CD8-positive, alpha-beta memory T cell (primary cell): Measurements from ENCODE around the gene ZDHHC9. TPM values are rescaled to one million over a fixed set of nuclear protein-coding genes. Genes with fewer than 3 reads are reported as not detected.
A peak's percentile ranks its signal among the peaks of the same experiment; 100 is the strongest.
"Not testable (repeated sequence)": the region's sequence is repeated elsewhere in the genome, so short reads cannot be mapped to it uniquely, and the experiment has no call there.

Source experiments
- CTCF ChIA-PET: fragments of 350-600 bp; sonication (Branson Sonifier 250); formaldehyde crosslinking; loops from one replicate; lab custom pipeline; 2021; ENCODE audit warnings: antibody characterized with exemption; lab: Charles Lee
- POLR2A ChIA-PET: fragments of 350-600 bp; sonication (Branson Sonifier 250); formaldehyde crosslinking; loops from one replicate; lab custom pipeline; 2021; ENCODE audit warnings: antibody characterized with exemption; lab: Charles Lee
- DNase-seq, 5 donors: peaks; one replicate each; pipeline versions ENCODE4 v3.0.0 to v3.0.0-alpha.2; 2020 to 2022; ENCODE audit warnings: mixed read lengths in 1 of 5
- H3K27ac ChIP-seq: one replicate; pipeline ENCODE4 v1.7.0; 2013; ENCODE audit warnings: low read depth, mild to moderate bottlenecking, low read length, moderate library complexity
- H3K27me3 ChIP-seq: 2 replicates; pipeline ENCODE4 v1.7.0; 2013; ENCODE audit warnings: low read length, mild to moderate bottlenecking; ENCODE audit not compliant: insufficient read depth, poor library complexity, severe bottlenecking
- H3K36me3 ChIP-seq: 2 replicates; pipeline ENCODE4 v1.7.0; 2013; ENCODE audit warnings: mild to moderate bottlenecking, low read length, moderate library complexity; ENCODE audit not compliant: insufficient read depth
- H3K4me1 ChIP-seq: 2 replicates; pipeline ENCODE4 v1.7.0; 2013; ENCODE audit warnings: mild to moderate bottlenecking, low read length, moderate library complexity; ENCODE audit not compliant: insufficient read depth
- H3K4me3 ChIP-seq: 2 replicates; pipeline ENCODE4 v1.7.0; 2013; ENCODE audit warnings: mild to moderate bottlenecking, low read length
- H3K9me3 ChIP-seq: 2 replicates; pipeline ENCODE4 v1.7.0; 2013; ENCODE audit warnings: mild to moderate bottlenecking, low read length
- H3K27ac Mint-ChIP-seq, 8 donors: one replicate each; pipeline ENCODE4 v1.8.0; 2020 to 2021; ENCODE audit warnings: mixed read lengths in 8 of 8, mild to moderate bottlenecking in 6 of 8, inconsistent platforms in 3 of 8, moderate library complexity in 3 of 8
- H3K27me3 Mint-ChIP-seq, 2 donors: one replicate each; pipeline ENCODE4 v1.8.0; 2020 to 2021; ENCODE audit warnings: mixed read lengths in 2 of 2, mild to moderate bottlenecking in 1 of 2, moderate library complexity in 1 of 2
- H3K36me3 Mint-ChIP-seq, 3 donors: one replicate each; pipeline ENCODE4 v1.8.0; 2020 to 2021; ENCODE audit warnings: mixed read lengths in 3 of 3, inconsistent platforms in 1 of 3, mild to moderate bottlenecking in 1 of 3
- H3K4me1 Mint-ChIP-seq, 3 donors: one replicate each; pipeline ENCODE4 v1.8.0; 2020 to 2021; ENCODE audit warnings: mixed read lengths in 3 of 3, inconsistent platforms in 1 of 3, mild to moderate bottlenecking in 1 of 3
- H3K4me3 Mint-ChIP-seq, 7 donors: one replicate each; pipeline ENCODE4 v1.8.0; 2020 to 2021; ENCODE audit warnings: mixed read lengths in 7 of 7, mild to moderate bottlenecking in 6 of 7, moderate library complexity in 4 of 7, inconsistent platforms in 2 of 7
- H3K9me3 Mint-ChIP-seq, 5 donors: one replicate each; pipeline ENCODE4 v1.8.0; 2020 to 2022; ENCODE audit warnings: mixed read lengths in 5 of 5, mild to moderate bottlenecking in 3 of 5, moderate library complexity in 2 of 5, inconsistent platforms in 1 of 5
- polyA plus RNA-seq: library from polyadenylated mRNA; unstranded; fragments of 300-500 nt; fragmentation: Illumina TruSeq; gene quantifications from one replicate; pipeline ENCODE4 v1.2.3, GENCODE V29; 2021
- total RNA-seq, 2 experiments: library from RNA; stranded (reverse); gene quantifications; one replicate each; pipeline ENCODE4 v1.2.3, GENCODE V29; 2021

Gene ZDHHC9
- total RNA-seq (10 to 100 TPM; 10.4 to 11.5 TPM), polyA plus RNA-seq (4.6 TPM)

- Mint-ChIP-seq H3K9me3 (no peaks in the 10 kb centered on the region), H3K27me3 (peaks cover 0 to 16% of the 10 kb centered on the region in 2 donors), H3K4me3 (peak within 1 kb of the TSS; percentile 92 to 98 (median 94)), H3K4me1 (peaks cover 7 to 26% (median 8%) of the 10 kb centered on the region in 3 donors), H3K27ac (peak within 1 kb of the TSS; percentile 49 to 96 (median 80)), H3K36me3 (peaks cover 0 to 7% (median 0%) of the 10 kb centered on the region in 3 donors)
- no peaks in the 10 kb centered on the region for H3K9me3 ChIP-seq
- peaks cover 6% of the 10 kb centered on the region for H3K4me1 ChIP-seq
- no peaks in the 10 kb centered on the region for H3K36me3 ChIP-seq
- ChIA-PET POLR2A (interaction anchor here (0.6 to 1.2 kb wide), 4 partner anchors 9 to 219 kb away, joined by 3 to 7 read pairs (median 4); no protein-coding TSS in a partner anchor), CTCF (no interaction called here)
- peak within 1 kb of the TSS; percentile 80 for H3K4me3 ChIP-seq
- DNase-seq: peak; percentile 74 to 89 (median 81)
- H3K27me3 ChIP-seq: no peaks in the 10 kb centered on the region
- H3K27ac ChIP-seq: peak within 1 kb of the TSS; percentile 31
Measured at GRCh38 chrX:129843459-129844306, at the start of gene ZDHHC9. Gene ZDHHC9 (minus strand): TSS chrX:129843886. CDS start chrX:129841945, 1,941 bp downstream.

GRCh38 chrX:129877401-129877800 is 33.7 kb upstream of the ZDHHC9 start:
- H3K36me3 ChIP-seq: no peaks in the 10 kb centered on the region
- ChIA-PET CTCF (no interaction called here), POLR2A (interaction anchor here (0.7 kb wide), 1 partner anchor 262 kb away, joined by 3 read pairs; no protein-coding TSS in a partner anchor)
- H3K4me1 ChIP-seq: no peaks in the 10 kb centered on the region
- H3K9me3 ChIP-seq: no peaks in the 10 kb centered on the region
- H3K27me3 ChIP-seq: no peaks in the 10 kb centered on the region
- H3K9me3 Mint-ChIP-seq: peaks cover 0 to 2% (median 0%) of the 10 kb centered on the region in 5 donors
- H3K27ac ChIP-seq: no peak overlapping the region
- no peaks in the 10 kb centered on the region for H3K4me1 Mint-ChIP-seq
- H3K27me3 Mint-ChIP-seq: peaks cover 4 to 5% of the 10 kb centered on the region in 2 donors
- no peak overlapping the region for H3K4me3 Mint-ChIP-seq
- no peak overlapping the region for H3K4me3 ChIP-seq
- H3K27ac Mint-ChIP-seq: no peak overlapping the region
- DNase-seq: no peak
- no peaks in the 10 kb centered on the region for H3K36me3 Mint-ChIP-seq

- no peaks in the 10 kb centered on the region for H3K36me3 ChIP-seq
- no peaks in the 10 kb centered on the region for H3K4me1 Mint-ChIP-seq
- H3K4me3 ChIP-seq: no peak overlapping the region
- no peaks in the 10 kb centered on the region for H3K36me3 Mint-ChIP-seq
- H3K27ac Mint-ChIP-seq: peak overlapping the region in 1 of 8 donors; percentile 40
- peaks cover 0 to 4% of the 10 kb centered on the region in 2 donors for H3K27me3 Mint-ChIP-seq
- ChIA-PET CTCF (no interaction called here), POLR2A (interaction anchor here (0.7 kb wide), 1 partner anchor 262 kb away, joined by 3 read pairs; no protein-coding TSS in a partner anchor)
- no peak overlapping the region for H3K4me3 Mint-ChIP-seq
- H3K9me3 ChIP-seq: no peaks in the 10 kb centered on the region
- peaks cover 0 to 2% (median 0%) of the 10 kb centered on the region in 5 donors for H3K9me3 Mint-ChIP-seq
- H3K27me3 ChIP-seq: no peaks in the 10 kb centered on the region
- H3K4me1 ChIP-seq: no peaks in the 10 kb centered on the region
- DNase-seq: no peak
- H3K27ac ChIP-seq: no peak overlapping the region
Measured at GRCh38 chrX:129876771-129877305, 33.2 kb upstream of the ZDHHC9 start.

- H3K27ac ChIP-seq: no peak overlapping the region
- H3K36me3 ChIP-seq: no peaks in the 10 kb centered on the region
- no peaks in the 10 kb centered on the region for H3K4me1 ChIP-seq
- Mint-ChIP-seq H3K36me3 (no peaks in the 10 kb centered on the region), H3K4me3 (no peak overlapping the region), H3K27ac (no peak overlapping the region), H3K9me3 (peaks cover 0 to 2% (median 0%) of the 10 kb centered on the region in 5 donors), H3K4me1 (no peaks in the 10 kb centered on the region), H3K27me3 (peaks cover 0 to 4% of the 10 kb centered on the region in 2 donors)
- H3K4me3 ChIP-seq: no peak overlapping the region
- H3K27me3 ChIP-seq: no peaks in the 10 kb centered on the region
- no peaks in the 10 kb centered on the region for H3K9me3 ChIP-seq
- ChIA-PET POLR2A (no interaction called here), CTCF (no interaction called here)
- DNase-seq: no peak
Measured at GRCh38 chrX:129875669-129876068, 32.0 kb upstream of the ZDHHC9 start.

GRCh38 chrX:129872524-129872923 is 28.8 kb upstream of the ZDHHC9 start:
- H3K27me3 Mint-ChIP-seq: peaks cover 0 to 10% of the 10 kb centered on the region in 2 donors
- peaks cover 0 to 2% (median 0%) of the 10 kb centered on the region in 5 donors for H3K9me3 Mint-ChIP-seq
- Histone ChIP-seq H3K4me1 (no peaks in the 10 kb centered on the region), H3K36me3 (no peaks in the 10 kb centered on the region), H3K27ac (no peak overlapping the region), H3K27me3 (no peaks in the 10 kb centered on the region), H3K9me3 (no peaks in the 10 kb centered on the region), H3K4me3 (no peak overlapping the region)
- H3K4me3 Mint-ChIP-seq: no peak overlapping the region
- POLR2A ChIA-PET: no interaction called here
- H3K27ac Mint-ChIP-seq: no peak overlapping the region
- H3K4me1 Mint-ChIP-seq: no peaks in the 10 kb centered on the region
- DNase-seq: no peak
- no peaks in the 10 kb centered on the region for H3K36me3 Mint-ChIP-seq
- CTCF ChIA-PET: no interaction called here

GRCh38 chrX:129866321-129866720 is 22.6 kb upstream of the ZDHHC9 start:
- CTCF ChIA-PET, H3K4me3 Mint-ChIP-seq, H3K4me3 ChIP-seq, H3K36me3 Mint-ChIP-seq, H3K27ac ChIP-seq, H3K4me1 Mint-ChIP-seq, H3K27me3 ChIP-seq, DNase-seq, H3K4me1 ChIP-seq, H3K36me3 ChIP-seq, H3K27ac Mint-ChIP-seq, H3K9me3 Mint-ChIP-seq, H3K9me3 ChIP-seq, POLR2A ChIA-PET: not testable (repeated sequence)
- peaks cover 7 to 11% of the 10 kb centered on the region in 2 donors for H3K27me3 Mint-ChIP-seq

- H3K36me3 ChIP-seq, H3K4me3 ChIP-seq, H3K27ac Mint-ChIP-seq, H3K36me3 Mint-ChIP-seq, DNase-seq, H3K4me1 Mint-ChIP-seq, H3K9me3 ChIP-seq, H3K27ac ChIP-seq, CTCF ChIA-PET, H3K27me3 ChIP-seq, H3K4me3 Mint-ChIP-seq, H3K9me3 Mint-ChIP-seq, POLR2A ChIA-PET, H3K4me1 ChIP-seq: not testable (repeated sequence)
- H3K27me3 Mint-ChIP-seq: peaks cover 5 to 17% of the 10 kb centered on the region in 2 donors
Measured at GRCh38 chrX:129859134-129859533, 15.4 kb upstream of the ZDHHC9 start.

- H3K4me3 ChIP-seq, H3K27me3 ChIP-seq, H3K36me3 Mint-ChIP-seq, H3K4me1 ChIP-seq, H3K9me3 ChIP-seq, H3K4me1 Mint-ChIP-seq, H3K36me3 ChIP-seq, H3K9me3 Mint-ChIP-seq, H3K27ac Mint-ChIP-seq, H3K27me3 Mint-ChIP-seq, H3K27ac ChIP-seq, DNase-seq, CTCF ChIA-PET: not testable (repeated sequence)
- POLR2A ChIA-PET: interaction anchor here (1.1 kb wide), 1 partner anchor 8 kb away, joined by 3 read pairs; the partner anchor contains the start of gene ZDHHC9
- H3K4me3 Mint-ChIP-seq: peak overlapping the region in 1 of 7 donors; percentile 23
Measured at GRCh38 chrX:129851825-129852224, 8.1 kb upstream of the ZDHHC9 start.
